Muscle of leg (tissue), 11 donors: ENCODE results near the gene DHRS9. TPM values are rescaled to one million over a fixed set of nuclear protein-coding genes. Genes with fewer than 3 reads are reported as not detected.
"Not testable (repeated sequence)": the region's sequence is repeated elsewhere in the genome, so short reads cannot be mapped to it uniquely, and the experiment has no call there.

Experiments
- DNase-seq: peaks from one replicate; pipeline ENCODE4 v3.0.0; 2013
- H3K27ac ChIP-seq: one replicate; pipeline ENCODE4 v1.5.1; 2013; ENCODE audit warnings: mild to moderate bottlenecking, low read length, control low read depth
- H3K27me3 ChIP-seq: one replicate; pipeline ENCODE4 v1.6.1; 2013; ENCODE audit warnings: low read length; ENCODE audit not compliant: control insufficient read depth, insufficient read depth
- H3K36me3 ChIP-seq: one replicate; pipeline ENCODE4 v1.6.1; 2013; ENCODE audit warnings: low read length; ENCODE audit not compliant: control insufficient read depth, insufficient read depth
- H3K4me1 ChIP-seq: one replicate; pipeline ENCODE4 v1.6.1; 2013; ENCODE audit warnings: low read length; ENCODE audit not compliant: control insufficient read depth, insufficient read depth
- H3K4me3 ChIP-seq: one replicate; pipeline ENCODE4 v1.5.1; 2013; ENCODE audit warnings: low read length, control low read depth
- H3K9me3 ChIP-seq: replicated peaks from 2 replicates; pipeline ENCODE4 v1.6.1; 2013; ENCODE audit warnings: low read depth, low read length; ENCODE audit not compliant: control insufficient read depth
- WGBS: methylation state at CpG from one replicate; pipeline ENCODE4 v1.1.5; 2013; ENCODE audit warnings: missing lambda C conversion rate; ENCODE audit not compliant: insufficient coverage; 5-methylcytosine and 5-hydroxymethylcytosine counted together
- polyA plus RNA-seq, 8 donors: library from polyadenylated mRNA; unstranded; fragments of 120-200 nt; gene quantifications; one replicate each; pipeline versions ENCODE4 v1.2.1 to v1.2.3, GENCODE V29; 2013; ENCODE audit warnings: inconsistent platforms in 1 of 8, low replicate concordance in 1 of 8; ENCODE audit not compliant: insufficient read length in 8 of 8, insufficient read depth in 1 of 8
- total RNA-seq: library from RNA; stranded (reverse); fragments of 120-200 nt; gene quantifications from one replicate; pipeline ENCODE4 v1.2.4, GENCODE V29; 2013

DHRS9 gene
- total and polyA plus RNA-seq, 9 donors: 0.19 to 0.72 (median 0.33) TPM

GRCh38 chr2:169129703-169130243, 60.4 kb downstream of the DHRS9 start:
- 83% methylated on average over 1 of the region's 5 CpGs for WGBS
- Histone ChIP-seq H3K4me3 (no peak overlapping the region), H3K36me3 (no peaks in the 10 kb centered on the region), H3K4me1 (no peaks in the 10 kb centered on the region), H3K9me3 (no peaks in the 10 kb centered on the region), H3K27me3 (no peaks in the 10 kb centered on the region), H3K27ac (no peak overlapping the region)
- no peak for DNase-seq

GRCh38 chr2:169131587-169132512, 62.5 kb downstream of the DHRS9 start:
- Histone ChIP-seq H3K4me1 (no peaks in the 10 kb centered on the region), H3K36me3 (no peaks in the 10 kb centered on the region), H3K9me3 (no peaks in the 10 kb centered on the region), H3K27me3 (no peaks in the 10 kb centered on the region), H3K27ac (no peak overlapping the region), H3K4me3 (no peak overlapping the region)
- DNase-seq: peak; percentile 50
- WGBS: 34% methylated on average over 3 of the region's 9 CpGs

GRCh38 chr2:169134272-169134671, 64.9 kb downstream of the DHRS9 start:
- H3K4me3 ChIP-seq, H3K27ac ChIP-seq, H3K27me3 ChIP-seq, H3K36me3 ChIP-seq, H3K4me1 ChIP-seq, DNase-seq, H3K9me3 ChIP-seq: not testable (repeated sequence)
- WGBS: 79% methylated on average over 6 of the region's 6 CpGs

GRCh38 chr2:169136428-169136827, 67.1 kb downstream of the DHRS9 start:
- not testable (repeated sequence) for H3K4me3 ChIP-seq

GRCh38 chr2:169136885-169137534, 67.6 kb downstream of the DHRS9 start:
- Histone ChIP-seq H3K27me3 (no peaks in the 10 kb centered on the region), H3K9me3 (no peaks in the 10 kb centered on the region), H3K4me1 (no peaks in the 10 kb centered on the region), H3K27ac (no peak overlapping the region), H3K36me3 (no peaks in the 10 kb centered on the region), H3K4me3 (no peak overlapping the region)
- no peak for DNase-seq
- no CpG with 5 or more reads among the region's 3 CpGs for WGBS

More at GRCh38 chr2:169136428-169136827, 67.1 kb downstream of the DHRS9 start:
- not testable (repeated sequence) for H3K4me1 ChIP-seq, H3K27me3 ChIP-seq, DNase-seq, H3K27ac ChIP-seq, H3K9me3 ChIP-seq, H3K36me3 ChIP-seq
- 100% methylated on average over 1 of the region's 5 CpGs for WGBS

GRCh38 chr2:169137924-169138323, 68.6 kb downstream of the DHRS9 start:
- Histone ChIP-seq H3K27me3 (no peaks in the 10 kb centered on the region), H3K4me1 (no peaks in the 10 kb centered on the region), H3K9me3 (no peaks in the 10 kb centered on the region), H3K27ac (no peak overlapping the region), H3K4me3 (no peak overlapping the region), H3K36me3 (no peaks in the 10 kb centered on the region)
- DNase-seq: no peak
- WGBS: no CpG with 5 or more reads among the region's 2 CpGs

- H3K4me1 ChIP-seq: no peaks in the 10 kb centered on the region
- H3K27ac ChIP-seq: no peak overlapping the region
- H3K36me3 ChIP-seq: no peaks in the 10 kb centered on the region
- H3K9me3 ChIP-seq: no peaks in the 10 kb centered on the region
- H3K4me3 ChIP-seq: no peak overlapping the region
- 50% methylated on average over 5 of the region's 7 CpGs for WGBS
- no peaks in the 10 kb centered on the region for H3K27me3 ChIP-seq
- DNase-seq: no peak
Measured at GRCh38 chr2:169139145-169139544, 69.8 kb downstream of the DHRS9 start.

GRCh38 chr2:169139993-169140767, 70.8 kb downstream of the DHRS9 start:
- H3K27ac ChIP-seq: no peak overlapping the region
- H3K9me3 ChIP-seq: no peaks in the 10 kb centered on the region
- H3K36me3 ChIP-seq: no peaks in the 10 kb centered on the region
- no peaks in the 10 kb centered on the region for H3K27me3 ChIP-seq
- WGBS: 67% methylated on average over 4 of the region's 8 CpGs
- no peak for DNase-seq
- H3K4me3 ChIP-seq: no peak overlapping the region
- H3K4me1 ChIP-seq: no peaks in the 10 kb centered on the region

GRCh38 chr2:169141713-169142352, 72.5 kb downstream of the DHRS9 start:
- DNase-seq: peak; percentile 37
- Histone ChIP-seq H3K9me3 (no peaks in the 10 kb centered on the region), H3K36me3 (no peaks in the 10 kb centered on the region), H3K4me3 (no peak overlapping the region), H3K4me1 (no peaks in the 10 kb centered on the region), H3K27me3 (no peaks in the 10 kb centered on the region), H3K27ac (no peak overlapping the region)
- WGBS: 12% methylated on average over 6 of the region's 10 CpGs
